GM12878 (cell line): Measurements from ENCODE around the gene TFPI2. TPM values are rescaled to one million over a fixed set of nuclear protein-coding genes. Genes with fewer than 3 reads are reported as not detected.

Experiments used
- CEBPZ ChIP-seq: fragments of 150-350 bp; IDR thresholded peaks from 2 replicates; pipeline ENCODE4 v1.6.1; 2016; ENCODE audit warnings: low read depth, low read length
- FOXM1 ChIP-seq: IDR thresholded peaks from 2 replicates; pipeline ENCODE4 v1.6.1; 2012; ENCODE audit warnings: low read depth, mild to moderate bottlenecking, inconsistent platforms, low read length, moderate library complexity
- IRF4 ChIP-seq: IDR thresholded peaks from 2 replicates; pipeline ENCODE4 v1.6.1; 2011; ENCODE audit warnings: low read depth, low read length
- LARP7 ChIP-seq: fragments of 450-650 bp; IDR thresholded peaks from 2 replicates; pipeline ENCODE4 v1.6.1; 2017; ENCODE audit warnings: mild to moderate bottlenecking
- MAX ChIP-seq: IDR thresholded peaks from 2 replicates; pipeline ENCODE4 v1.6.1; 2012; ENCODE audit warnings: low read depth, low read length, improper control_type of control experiment
- MYC ChIP-seq: IDR thresholded peaks from 2 replicates; pipeline ENCODE4 v1.6.1; 2011; ENCODE audit warnings: mild to moderate bottlenecking, low read length, moderate library complexity, inconsistent platforms; ENCODE audit not compliant: insufficient read depth, insufficient replicate concordance, insufficient read length, severe bottlenecking
- NR2F1 ChIP-seq: fragments of 450-650 bp; conservative IDR thresholded peaks from 2 replicates; pipeline ENCODE4 v1.6.1; 2017; ENCODE audit warnings: mild to moderate bottlenecking
- SMAD1 ChIP-seq: fragments of 450-650 bp; IDR thresholded peaks from 2 replicates; pipeline ENCODE4 v1.6.1; 2018; ENCODE audit warnings: mild to moderate bottlenecking, low read depth; ENCODE audit not compliant: partially characterized antibody
- USF1 ChIP-seq: IDR thresholded peaks from 2 replicates; pipeline ENCODE4 v1.6.1; 2011; ENCODE audit warnings: borderline replicate concordance, low read depth, mild to moderate bottlenecking, moderate library complexity, mixed read lengths, low read length; ENCODE audit not compliant: insufficient read depth; ENCODE audit errors: extremely low read length
- ZNF622 ChIP-seq: fragments of 450-650 bp; IDR thresholded peaks from 2 replicates; pipeline ENCODE4 v1.6.1; 2017; ENCODE audit warnings: mild to moderate bottlenecking, inconsistent platforms
- polyA plus RNA-seq, 11 experiments: library from polyadenylated mRNA; depleted of rRNA in 4 of 11; unstranded in 6 of 11; stranded (reverse) in 5 of 11; fragments of >200 nt; fragmentation: Nextera tagmentation in 4 of 11; fragmentation: Illumina TruSeq in 1 of 11; extraction: Ambion mirVana in 4 of 11; extraction: Trizol in 1 of 11; gene quantifications; 1 replicate in 1 of 11; 2 replicates in 10 of 11; pipeline versions ENCODE4 v1.2.1 to v1.2.3, GENCODE V29; 2011 to 2016; ENCODE audit warnings: inconsistent platforms in 2 of 11, missing spikeins in 2 of 11, low read depth in 1 of 11
- total RNA-seq, 4 experiments: library from RNA; depleted of rRNA in 3 of 4; stranded (reverse); fragments of >200 nt in 3 of 4; fragmentation: Illumina TruSeq in 1 of 4; extraction: Trizol in 1 of 4; gene quantifications; 2 replicates each; pipeline versions ENCODE4 v1.2.1 to v1.2.3, GENCODE V29; 2013 to 2021

Gene TFPI2
- total and polyA plus RNA-seq, 10 of the 15 experiments (the other 5 are each of a cell fraction or from before 2014, with no cell fraction given) = 0.07 to 1.1 (median 0.31) TPM; not detected in 5

- no peak for TF ChIP-seq USF1
- no peak for TF ChIP-seq MAX
- TF ChIP-seq LARP7 = no peak
- no peak for TF ChIP-seq FOXM1
- no peak for TF ChIP-seq SMAD1
- no peak for TF ChIP-seq MYC
- TF ChIP-seq CEBPZ = no peak
- TF ChIP-seq IRF4 = no peak
- no peak for TF ChIP-seq ZNF622
- no peak for TF ChIP-seq NR2F1
- TF ChIP-seq, all 136 proteins: peak for 0
Measured at GRCh38 chr7:93860261-93860660, 30.3 kb downstream of the TFPI2 start (continued).
